Stimulated activated memory B cell treated with anti-CD40 and anti-IgM and Interleukin-4, amounts not matched to agents 10 μg/mL and 1 μg/mL and 100 μg/mL, for 72 hours (primary cell): ENCODE results near the gene ABHD16A.
A peak's percentile ranks its signal among the peaks of the same experiment; 100 is the strongest.

Experiments used
- ATAC-seq: fragments of 150-1000 bp; cut with Tn5 transposase; 2 replicates; pipeline ENCODE4 v1.10.0; 2021
- H3K27ac Mint-ChIP-seq: one replicate; pipeline ENCODE4 v1.8.0; 2022; ENCODE audit warnings: mild to moderate bottlenecking, mixed read lengths
- H3K27me3 Mint-ChIP-seq: one replicate; pipeline ENCODE4 v1.8.0; 2022; ENCODE audit warnings: mixed read lengths
- H3K36me3 Mint-ChIP-seq: one replicate; pipeline ENCODE4 v1.8.0; 2022; ENCODE audit warnings: mixed read lengths
- H3K4me1 Mint-ChIP-seq: one replicate; pipeline ENCODE4 v1.8.0; 2022; ENCODE audit warnings: mixed read lengths
- H3K4me3 Mint-ChIP-seq: one replicate; pipeline ENCODE4 v1.8.0; 2022; ENCODE audit warnings: mild to moderate bottlenecking, moderate library complexity, mixed read lengths
- H3K9me3 Mint-ChIP-seq: one replicate; pipeline ENCODE4 v1.8.0; 2022; ENCODE audit warnings: mixed read lengths

Gene ABHD16A

DNA sequence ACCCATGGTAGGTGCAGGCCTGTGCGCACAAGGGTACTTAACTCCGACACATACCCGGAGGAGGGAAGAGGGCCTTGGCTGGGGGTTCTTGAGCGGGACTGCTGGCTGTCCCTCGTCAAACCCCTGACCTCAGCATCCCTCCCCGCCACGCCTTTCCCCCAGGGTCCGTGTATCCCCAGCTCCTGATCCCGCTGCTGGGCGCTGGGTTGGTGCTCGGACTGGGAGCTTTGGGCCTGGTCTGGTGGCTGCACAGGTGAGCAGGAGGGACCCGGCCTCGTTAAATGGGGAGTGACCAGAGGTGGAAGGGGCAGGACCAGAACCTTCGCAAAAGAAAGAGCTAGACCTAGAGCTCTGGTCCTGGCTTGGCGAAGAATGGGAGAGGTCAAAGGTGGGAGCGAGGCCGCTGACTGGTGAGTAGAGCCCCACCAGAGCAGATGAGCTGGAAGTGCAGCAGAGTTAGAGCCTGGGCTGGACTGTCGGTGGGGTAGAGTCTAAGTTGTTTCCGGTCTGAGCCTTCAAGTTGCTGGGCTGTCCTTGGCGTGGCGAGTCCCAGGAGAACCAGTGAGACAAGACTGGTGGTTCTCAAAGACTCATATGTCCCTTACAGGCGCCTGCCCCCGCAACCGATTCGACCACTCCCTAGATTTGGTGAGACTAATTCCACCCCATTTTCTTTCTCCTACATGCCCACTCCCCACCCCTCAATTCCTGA, 21.0 kb upstream of the ABHD16A start:
- Mint-ChIP-seq H3K4me1 (peaks cover 48% of the 10 kb centered on the region), H3K36me3 (peaks cover 25% of the 10 kb centered on the region), H3K27ac (no peak overlapping the region), H3K9me3 (no peaks in the 10 kb centered on the region), H3K27me3 (no peaks in the 10 kb centered on the region), H3K4me3 (no peak overlapping the region)
- no peak for ATAC-seq

DNA sequence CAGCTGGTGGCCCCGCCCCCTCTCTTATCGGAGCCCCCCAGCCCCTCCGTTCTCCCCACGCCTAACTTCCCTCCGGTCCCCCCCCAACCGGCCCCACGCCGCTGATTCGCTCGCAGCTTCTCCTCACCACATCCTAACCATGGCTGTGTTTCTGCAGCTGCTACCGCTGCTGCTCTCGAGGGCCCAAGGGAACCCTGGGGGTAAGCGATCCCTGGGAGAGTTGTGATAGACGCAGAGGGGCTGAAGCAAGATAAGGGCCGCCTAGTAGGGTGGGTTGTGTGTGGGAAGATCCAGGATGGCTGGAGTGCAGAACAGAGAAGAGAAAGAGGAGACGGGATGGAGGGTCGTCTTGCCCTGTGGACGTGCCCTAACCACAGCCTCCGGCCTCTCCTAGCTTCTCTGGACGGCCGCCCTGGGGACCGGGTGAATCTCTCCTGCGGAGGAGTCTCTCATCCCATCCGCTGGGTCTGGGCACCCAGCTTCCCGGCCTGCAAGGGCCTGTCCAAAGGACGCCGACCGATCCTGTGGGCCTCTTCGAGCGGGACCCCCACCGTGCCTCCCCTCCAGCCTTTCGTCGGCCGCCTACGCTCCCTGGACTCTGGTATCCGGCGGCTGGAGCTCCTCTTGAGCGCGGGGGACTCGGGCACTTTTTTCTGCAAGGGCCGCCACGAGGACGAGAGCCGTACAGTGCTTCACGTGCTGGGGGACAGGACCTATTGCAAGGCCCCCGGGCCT, 20.3 kb upstream of the ABHD16A start, which contains the start of gene MPIG6B:
MPIG6B (plus strand) TSS at position 129 of the 735 bp plus-strand sequence; CDS start at position 140, 11 bp downstream.
- ATAC-seq, result no peak
- no peaks in the 10 kb centered on the region for H3K27me3 Mint-ChIP-seq
- no peaks in the 10 kb centered on the region for H3K9me3 Mint-ChIP-seq
- peak within 1 kb of the TSS; percentile 63 for H3K27ac Mint-ChIP-seq
- H3K4me3 Mint-ChIP-seq, result peak within 1 kb of the TSS; percentile 8
- H3K36me3 Mint-ChIP-seq, result peaks cover 25% of the 10 kb centered on the region
- peaks cover 41% of the 10 kb centered on the region for H3K4me1 Mint-ChIP-seq

DNA sequence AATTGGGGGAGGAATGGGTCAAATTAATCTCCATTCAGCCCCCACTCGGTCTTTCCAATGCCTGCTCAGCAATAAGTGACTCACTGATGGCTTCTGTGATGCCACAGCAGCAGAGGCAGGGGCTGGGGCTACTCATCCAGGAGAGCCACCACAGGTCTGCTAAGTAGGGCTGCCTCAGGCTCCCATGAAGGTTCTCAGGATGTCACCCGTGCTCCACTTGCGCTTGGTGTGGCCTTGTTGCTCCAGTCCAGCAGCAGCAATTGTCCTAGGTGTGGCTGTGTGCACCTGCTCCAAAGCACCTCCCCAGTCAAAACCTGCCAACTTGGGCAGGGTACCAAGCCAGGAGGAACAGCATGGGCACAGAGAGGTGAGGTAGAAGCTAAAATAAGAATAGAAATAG, 19.0 kb upstream of the ABHD16A start:
- peaks cover 23% of the 10 kb centered on the region for H3K36me3 Mint-ChIP-seq
- no peak overlapping the region for H3K4me3 Mint-ChIP-seq
- H3K27ac Mint-ChIP-seq, result no peak overlapping the region

DNA sequence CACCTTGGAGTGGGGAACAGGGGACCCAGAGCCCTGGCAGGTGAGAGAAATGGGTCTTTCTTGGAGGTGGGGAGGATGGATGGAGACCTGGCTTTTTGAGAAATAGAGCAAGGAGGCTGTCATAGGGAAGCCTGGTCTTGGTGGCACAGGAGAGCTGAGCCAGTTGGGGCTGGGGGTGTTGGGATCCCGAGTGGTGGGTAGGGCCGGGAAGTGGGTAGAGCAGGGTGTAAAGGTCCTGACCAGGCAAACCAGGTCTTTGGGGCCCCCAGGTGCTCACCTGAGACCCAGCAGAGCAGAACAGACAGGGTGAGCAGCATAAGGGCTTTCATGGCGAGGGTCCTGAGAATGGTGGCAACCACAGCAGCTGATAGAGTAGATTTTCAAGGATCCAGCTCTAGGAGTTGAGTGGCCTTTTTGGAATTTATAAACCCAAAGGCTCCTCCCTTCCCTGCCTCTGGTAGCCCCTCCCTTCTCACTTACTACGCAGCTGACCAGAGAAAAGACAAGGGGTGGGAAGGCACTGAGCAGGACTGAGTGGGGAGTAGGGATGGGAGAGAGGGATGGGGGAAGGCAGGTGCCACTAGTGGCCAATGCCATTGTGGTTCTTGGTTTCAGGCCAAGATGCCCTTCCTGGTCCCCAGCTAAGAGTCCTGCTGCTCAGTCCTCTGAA, 18.4 kb upstream of the ABHD16A start, which contains the start of gene LY6G6C:
LY6G6C (minus strand) TSS at position 396 of the 670 bp plus-strand sequence; CDS start at position 329, 67 bp downstream.
- Mint-ChIP-seq H3K27ac (peak within 1 kb of the TSS; percentile 1), H3K9me3 (no peaks in the 10 kb centered on the region), H3K36me3 (peaks cover 16% of the 10 kb centered on the region), H3K27me3 (no peaks in the 10 kb centered on the region), H3K4me1 (peaks cover 22% of the 10 kb centered on the region), H3K4me3 (no peak within 1 kb of the TSS)
- ATAC-seq, result no peak

More for the DNA sequence above, 19.0 kb upstream of the ABHD16A start:
- ATAC-seq, result no peak
- peaks cover 29% of the 10 kb centered on the region for H3K4me1 Mint-ChIP-seq
- H3K27me3 Mint-ChIP-seq, result no peaks in the 10 kb centered on the region
- no peaks in the 10 kb centered on the region for H3K9me3 Mint-ChIP-seq

DNA sequence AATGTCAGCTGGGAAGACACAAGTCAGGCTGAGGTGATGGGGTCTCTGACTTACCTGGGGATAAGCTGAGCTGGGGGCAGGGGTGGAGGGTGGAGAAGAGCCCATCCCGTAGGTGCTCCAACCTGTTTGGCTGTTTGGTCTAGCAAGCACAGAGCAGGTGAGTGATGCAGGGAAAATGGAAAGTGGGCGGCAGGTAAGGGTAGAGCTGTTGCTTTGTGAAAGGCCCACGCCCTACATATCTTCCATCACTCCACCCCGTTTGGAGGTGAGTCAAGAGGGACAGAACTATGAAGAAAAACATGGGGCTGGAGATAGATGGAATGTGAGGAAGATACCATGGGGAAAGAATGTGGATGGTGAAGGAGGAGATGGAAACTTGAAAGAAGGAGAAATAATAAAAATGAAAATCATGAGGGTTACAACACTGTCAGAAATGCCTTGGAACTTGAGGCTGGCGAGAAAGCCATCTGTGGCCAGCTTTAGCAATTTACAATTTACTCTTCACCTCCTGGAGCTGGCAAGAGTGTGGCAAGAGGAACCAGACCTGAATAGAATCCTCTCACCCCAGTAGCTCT, 17.2 kb upstream of the ABHD16A start:
- no peak overlapping the region for H3K4me3 Mint-ChIP-seq
- peaks cover 4% of the 10 kb centered on the region for H3K36me3 Mint-ChIP-seq
- no peak for ATAC-seq
- peak overlapping the region; percentile 1 for H3K27ac Mint-ChIP-seq
- H3K27me3 Mint-ChIP-seq, result no peaks in the 10 kb centered on the region
- peaks cover 11% of the 10 kb centered on the region for H3K4me1 Mint-ChIP-seq
- no peaks in the 10 kb centered on the region for H3K9me3 Mint-ChIP-seq

DNA sequence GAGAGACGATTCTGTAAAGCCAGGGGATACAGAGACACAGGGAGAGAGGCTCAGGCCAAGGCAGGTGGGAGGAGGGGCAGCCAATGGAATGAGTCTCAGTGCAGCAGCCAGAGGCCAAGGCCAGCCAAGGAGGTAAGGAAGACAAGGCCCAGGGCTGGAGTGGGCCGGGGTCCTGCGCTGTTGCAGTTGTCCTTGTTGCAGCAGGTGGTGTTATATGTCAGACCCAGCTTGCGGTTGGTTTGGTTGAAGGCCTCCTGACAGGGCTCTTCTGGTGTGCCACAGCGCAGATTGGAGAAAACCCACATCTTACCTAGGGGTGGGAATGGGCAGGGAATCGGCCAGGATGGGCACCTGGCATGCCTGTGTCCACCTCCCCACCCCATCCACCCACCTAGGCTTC, 15.9 kb upstream of the ABHD16A start:
- Mint-ChIP-seq H3K4me3 (no peak overlapping the region), H3K27me3 (no peaks in the 10 kb centered on the region), H3K27ac (no peak overlapping the region), H3K36me3 (no peaks in the 10 kb centered on the region), H3K9me3 (no peaks in the 10 kb centered on the region), H3K4me1 (peaks cover 10% of the 10 kb centered on the region)
- ATAC-seq, result no peak

DNA sequence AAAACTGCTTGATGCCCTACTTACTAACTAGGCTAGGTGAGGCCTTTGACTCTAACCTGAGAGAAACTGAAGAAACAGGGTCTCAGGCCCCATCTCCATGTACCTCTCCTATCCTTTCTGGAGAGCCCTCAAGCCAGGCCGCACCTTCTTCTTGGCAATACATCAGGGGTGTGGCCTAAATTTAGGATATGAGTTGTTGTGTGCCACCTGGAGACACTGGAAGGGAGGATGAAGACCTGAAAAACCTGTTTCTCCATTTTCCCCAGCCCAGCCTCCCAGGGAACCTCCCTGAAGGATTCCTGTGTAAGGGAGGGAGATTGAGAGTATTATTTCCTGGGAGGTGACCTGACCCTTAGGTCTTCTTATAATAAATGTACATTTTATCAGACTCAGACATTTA, 15.1 kb upstream of the ABHD16A start:
- ATAC-seq, result no peak
- H3K36me3 Mint-ChIP-seq, result no peaks in the 10 kb centered on the region
- no peak overlapping the region for H3K4me3 Mint-ChIP-seq
- H3K27me3 Mint-ChIP-seq, result no peaks in the 10 kb centered on the region
- peaks cover 3% of the 10 kb centered on the region for H3K4me1 Mint-ChIP-seq
- no peak overlapping the region for H3K27ac Mint-ChIP-seq
- H3K9me3 Mint-ChIP-seq, result no peaks in the 10 kb centered on the region

DNA sequence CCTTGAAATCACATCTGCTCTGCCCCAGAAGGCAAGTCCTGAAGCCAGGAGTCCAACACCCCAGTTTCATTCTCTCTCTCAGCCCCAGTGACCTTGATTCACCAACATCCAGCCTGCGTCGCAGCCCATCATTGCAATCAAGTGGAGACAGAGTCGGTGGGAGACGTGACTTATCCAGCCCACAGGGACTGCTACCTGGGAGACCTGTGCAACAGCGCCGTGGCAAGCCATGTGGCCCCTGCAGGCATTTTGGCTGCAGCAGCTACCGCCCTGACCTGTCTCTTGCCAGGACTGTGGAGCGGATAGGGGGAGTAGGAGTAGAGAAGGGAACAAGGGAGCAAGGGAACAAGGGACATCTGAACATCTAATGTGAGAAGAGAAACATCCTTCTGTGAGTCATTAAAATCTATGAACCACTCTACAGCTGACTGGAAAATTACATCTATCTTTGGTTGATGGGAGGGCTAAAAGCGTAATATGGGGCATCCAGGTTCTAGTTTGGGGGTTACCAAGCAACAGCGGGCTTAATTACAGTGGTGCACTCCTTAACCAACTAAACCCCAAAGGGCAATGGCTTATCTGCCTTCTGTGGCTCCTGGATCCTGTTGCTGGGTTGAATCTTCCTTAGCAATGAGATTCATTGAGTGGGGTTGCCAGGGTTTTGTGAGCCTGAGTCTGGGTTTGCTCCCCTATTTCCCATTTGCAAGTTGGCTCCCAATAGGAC, 14.5 kb upstream of the ABHD16A start:
- ATAC-seq, result no peak
- Mint-ChIP-seq H3K4me3 (no peak overlapping the region), H3K27ac (no peak overlapping the region), H3K4me1 (no peaks in the 10 kb centered on the region), H3K9me3 (no peaks in the 10 kb centered on the region), H3K27me3 (no peaks in the 10 kb centered on the region), H3K36me3 (no peaks in the 10 kb centered on the region)

DNA sequence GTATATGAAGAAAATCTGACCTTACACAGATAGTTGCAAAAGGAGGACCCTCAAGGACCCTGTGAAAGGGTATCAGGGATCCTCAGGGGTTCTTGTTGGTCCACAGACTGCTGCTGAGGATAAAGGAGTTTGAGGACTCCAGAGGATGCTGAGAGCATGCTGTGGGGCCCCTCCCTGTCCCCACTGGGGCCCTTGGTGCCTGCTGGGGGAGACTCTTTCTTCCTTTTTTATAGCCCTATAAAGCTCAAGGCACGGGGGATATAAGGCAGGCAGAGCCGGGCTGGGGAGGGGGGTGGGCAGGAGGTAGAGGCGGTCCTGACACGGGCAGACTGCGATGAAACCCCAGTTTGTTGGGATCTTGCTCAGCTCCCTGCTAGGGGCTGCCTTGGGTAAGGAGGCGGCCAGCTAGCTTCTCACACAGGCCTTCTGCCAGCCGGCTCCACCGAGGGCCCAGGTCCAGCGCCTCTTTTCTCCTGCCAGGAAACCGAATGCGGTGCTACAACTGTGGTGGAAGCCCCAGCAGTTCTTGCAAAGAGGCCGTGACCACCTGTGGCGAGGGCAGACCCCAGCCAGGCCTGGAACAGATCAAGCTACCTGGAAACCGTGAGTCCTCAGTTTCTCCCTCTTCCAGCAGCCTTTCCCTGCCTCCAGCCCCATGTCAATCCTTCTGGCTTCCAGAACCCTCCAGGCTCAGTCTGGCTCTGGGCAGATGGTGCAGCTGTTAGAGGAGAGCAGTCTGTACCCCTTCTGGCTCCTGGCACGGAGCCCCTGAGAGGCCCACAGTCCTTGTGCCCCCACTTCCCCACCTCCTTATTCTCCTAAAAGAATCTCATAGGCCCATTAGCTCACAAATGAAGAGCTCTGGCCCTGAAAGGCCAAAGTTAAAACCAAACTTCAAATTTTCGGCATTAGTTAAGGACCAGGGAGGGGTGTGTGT, 12.2 kb upstream of the ABHD16A start, which contains the start of gene LY6G6D:
LY6G6D (plus strand) TSS at position 327 of the 937 bp plus-strand sequence; CDS start at position 335, 8 bp downstream.
- H3K27ac Mint-ChIP-seq, result no peak within 1 kb of the TSS
- H3K4me1 Mint-ChIP-seq, result peaks cover 23% of the 10 kb centered on the region
- no peak for ATAC-seq
- no peaks in the 10 kb centered on the region for H3K36me3 Mint-ChIP-seq
- H3K4me3 Mint-ChIP-seq, result no peak within 1 kb of the TSS
- no peaks in the 10 kb centered on the region for H3K27me3 Mint-ChIP-seq
- no peaks in the 10 kb centered on the region for H3K9me3 Mint-ChIP-seq

DNA sequence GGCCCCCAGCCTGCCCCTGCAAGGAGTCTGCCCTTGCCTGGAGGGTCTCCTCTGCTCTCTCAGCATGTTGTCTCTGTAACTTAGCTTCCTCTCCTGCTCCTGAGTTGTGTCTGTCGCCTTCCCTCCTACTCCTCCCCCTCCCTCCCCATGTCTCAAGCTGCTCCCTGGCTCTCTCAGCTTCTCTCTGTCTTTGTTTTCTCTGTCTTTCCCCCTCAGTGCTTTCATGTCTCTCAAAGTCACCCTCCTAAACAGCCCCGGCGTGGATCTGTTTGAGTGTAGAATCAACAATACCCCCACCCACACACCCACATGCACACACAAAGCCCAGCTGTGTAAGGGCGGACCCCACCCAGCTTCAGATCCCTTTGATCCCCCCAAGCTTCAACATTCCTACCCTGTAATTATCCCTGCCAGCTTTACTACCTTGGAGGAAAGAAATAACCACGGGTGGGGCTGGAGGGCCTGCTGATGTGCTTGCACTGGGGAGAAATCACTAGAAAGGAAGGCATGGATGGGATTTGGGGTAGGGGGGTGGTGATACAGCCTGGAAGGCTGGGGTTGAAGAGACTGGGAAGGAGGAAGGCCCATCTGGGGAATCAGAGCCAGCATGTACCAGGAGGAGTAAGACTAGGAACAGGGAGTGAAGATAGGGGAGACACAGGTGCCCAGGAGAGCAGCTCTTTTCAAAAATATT, 11.0 kb upstream of the ABHD16A start:
- no peaks in the 10 kb centered on the region for H3K36me3 Mint-ChIP-seq
- no peak overlapping the region for H3K27ac Mint-ChIP-seq
- H3K9me3 Mint-ChIP-seq, result no peaks in the 10 kb centered on the region
- peaks cover 23% of the 10 kb centered on the region for H3K4me1 Mint-ChIP-seq
- no peak for ATAC-seq
- H3K27me3 Mint-ChIP-seq, result no peaks in the 10 kb centered on the region
- no peak overlapping the region for H3K4me3 Mint-ChIP-seq

DNA sequence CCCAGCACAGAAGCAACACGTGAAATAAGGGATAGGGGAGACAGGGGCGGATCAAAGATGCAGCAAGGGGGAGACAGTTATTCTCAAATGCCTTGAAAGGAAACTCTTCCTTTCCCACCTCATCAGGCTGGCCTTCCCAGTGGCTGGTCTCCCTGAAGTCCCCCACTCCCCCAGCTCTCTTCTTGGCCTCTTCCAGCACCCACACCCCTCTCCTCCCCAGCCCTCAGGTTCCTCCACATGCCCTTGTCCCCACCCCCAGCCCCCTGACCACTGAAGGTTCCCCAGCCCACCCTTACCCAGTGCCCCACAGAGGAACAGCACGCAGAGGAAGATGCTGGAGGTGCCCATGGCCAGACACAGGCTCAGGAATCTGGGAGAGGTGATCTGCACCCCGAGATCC, 10.3 kb upstream of the ABHD16A start:
- ATAC-seq, result no peak
- no peak overlapping the region for H3K27ac Mint-ChIP-seq

DNA sequence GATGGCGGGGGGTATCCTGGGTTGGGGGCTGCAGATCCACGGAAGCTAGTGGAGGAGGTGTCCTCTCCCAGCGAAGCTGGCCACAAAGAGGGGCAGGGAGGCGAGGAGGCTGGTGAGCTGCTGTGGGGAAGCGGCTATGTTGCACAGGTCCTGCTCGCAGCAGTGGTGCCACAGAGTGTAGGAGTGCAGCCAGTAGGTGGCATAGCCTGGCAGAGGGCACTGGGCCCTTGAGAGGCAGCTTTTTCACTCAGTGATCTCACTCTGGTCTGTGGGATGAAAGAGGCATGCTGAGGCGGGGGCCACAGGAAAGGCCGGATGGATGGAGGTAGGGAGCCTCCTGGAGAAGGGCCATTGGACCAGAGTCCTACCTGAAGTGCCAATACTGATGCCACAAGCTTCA, 9.2 kb upstream of the ABHD16A start:
- no peaks in the 10 kb centered on the region for H3K36me3 Mint-ChIP-seq
- peak; percentile 70 for ATAC-seq
- no peaks in the 10 kb centered on the region for H3K9me3 Mint-ChIP-seq
- peaks cover 23% of the 10 kb centered on the region for H3K4me1 Mint-ChIP-seq
- H3K27ac Mint-ChIP-seq, result no peak overlapping the region
- no peaks in the 10 kb centered on the region for H3K27me3 Mint-ChIP-seq
- no peak overlapping the region for H3K4me3 Mint-ChIP-seq

More for the DNA sequence above, 10.3 kb upstream of the ABHD16A start:
- peaks cover 23% of the 10 kb centered on the region for H3K4me1 Mint-ChIP-seq
- H3K36me3 Mint-ChIP-seq, result no peaks in the 10 kb centered on the region
- no peaks in the 10 kb centered on the region for H3K9me3 Mint-ChIP-seq
- H3K4me3 Mint-ChIP-seq, result no peak overlapping the region
- no peaks in the 10 kb centered on the region for H3K27me3 Mint-ChIP-seq

DNA sequence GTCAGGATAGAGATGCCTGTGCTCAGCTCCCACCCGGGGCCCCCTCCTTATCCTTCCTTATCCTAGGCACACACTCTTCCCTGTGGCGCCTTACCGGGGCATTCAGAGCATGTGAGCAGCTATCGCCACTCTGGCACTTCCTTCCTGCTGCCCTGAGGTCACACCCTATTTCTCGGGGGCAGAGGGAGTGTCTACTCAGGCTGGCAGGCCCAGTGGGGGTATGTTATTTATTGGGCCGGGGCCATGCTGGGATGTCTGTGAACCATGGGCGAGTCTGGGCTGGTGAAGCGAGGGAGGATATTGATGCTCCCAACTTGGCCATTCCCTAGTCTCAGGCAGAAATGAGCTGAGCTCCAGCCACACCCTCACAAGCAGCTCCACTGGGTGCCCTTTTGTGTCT, 8.1 kb upstream of the ABHD16A start:
- Mint-ChIP-seq H3K27ac (peak overlapping the region; percentile 56), H3K9me3 (no peaks in the 10 kb centered on the region), H3K4me1 (peaks cover 23% of the 10 kb centered on the region), H3K27me3 (no peaks in the 10 kb centered on the region), H3K36me3 (no peaks in the 10 kb centered on the region), H3K4me3 (no peak overlapping the region)
- no peak for ATAC-seq
